Neural progenitor cell (in vitro differentiated cells): ENCODE data around the gene AIP. TPM values are rescaled to one million over a fixed set of nuclear protein-coding genes. Genes with fewer than 3 reads are reported as not detected.

Experiments
- DNase-seq: peaks from one replicate; pipeline ENCODE4 v3.0.0-alpha.2; 2016; ENCODE audit warnings: low spot score
- H2AFZ ChIP-seq: fragments of 200-600 bp; sonication (generic); replicated peaks from 2 replicates; pipeline ENCODE4 v1.6.1; 2016; ENCODE audit warnings: antibody characterized with exemption
- H3F3A ChIP-seq: fragments of 200-600 bp; sonication (generic); 2 replicates; pipeline ENCODE4 v1.6.1; 2016; ENCODE audit warnings: antibody characterized with exemption, low read depth
- H3K27ac ChIP-seq: fragments of 200-600 bp; sonication (generic); 2 replicates; pipeline ENCODE4 v1.5.1; 2016; ENCODE audit warnings: mild to moderate bottlenecking
- H3K27me3 ChIP-seq: fragments of 200-600 bp; sonication (generic); 2 replicates; pipeline ENCODE4 v1.6.1; 2016; ENCODE audit warnings: mild to moderate bottlenecking, moderate library complexity
- H3K36me3 ChIP-seq: fragments of 200-600 bp; sonication (generic); 2 replicates; pipeline ENCODE4 v1.5.1; 2016
- H3K4me1 ChIP-seq: fragments of 200-600 bp; sonication (generic); 2 replicates; pipeline ENCODE4 v1.6.1; 2016; ENCODE audit warnings: mixed run types
- H3K4me2 ChIP-seq: fragments of 200-600 bp; sonication (generic); 2 replicates; pipeline ENCODE4 v1.6.1; 2016
- H3K4me3 ChIP-seq: fragments of 200-600 bp; sonication (generic); 2 replicates; pipeline ENCODE4 v1.5.1; 2016
- H3K79me2 ChIP-seq: fragments of 200-600 bp; sonication (generic); 2 replicates; pipeline ENCODE4 v1.6.1; 2016; ENCODE audit warnings: low read depth
- H3K9ac ChIP-seq: fragments of 200-600 bp; sonication (generic); 2 replicates; pipeline ENCODE4 v1.6.1; 2016
- H3K9me3 ChIP-seq: fragments of 200-600 bp; sonication (generic); 2 replicates; pipeline ENCODE4 v1.5.1; 2016; ENCODE audit warnings: low read depth
- H4K20me1 ChIP-seq: fragments of 200-600 bp; sonication (generic); 2 replicates; pipeline ENCODE4 v1.6.1; 2016; ENCODE audit warnings: low read depth
- H3K27ac Mint-ChIP-seq: 3 replicates; pipeline ENCODE4 v1.8.0; 2021; ENCODE audit warnings: mixed read lengths
- H3K27me3 Mint-ChIP-seq: 2 replicates; pipeline ENCODE4 v1.8.0; 2022; ENCODE audit warnings: low read depth, mild to moderate bottlenecking, inconsistent platforms, moderate library complexity, mixed read lengths; ENCODE audit not compliant: insufficient read depth
- H3K36me3 Mint-ChIP-seq: 3 replicates; pipeline ENCODE4 v1.8.0; 2021; ENCODE audit warnings: mixed read lengths
- H3K4me1 Mint-ChIP-seq: 3 replicates; pipeline ENCODE4 v1.8.0; 2021; ENCODE audit warnings: mixed read lengths
- H3K4me3 Mint-ChIP-seq: 3 replicates; pipeline ENCODE4 v1.8.0; 2021; ENCODE audit warnings: mild to moderate bottlenecking, moderate library complexity, mixed read lengths
- H3K9me3 Mint-ChIP-seq: 3 replicates; pipeline ENCODE4 v1.8.0; 2020; ENCODE audit warnings: mixed read lengths
- EZH2 ChIP-seq: fragments of 200-600 bp; sonication (generic); IDR thresholded peaks from 2 replicates; pipeline ENCODE4 v1.6.1; 2017; ENCODE audit warnings: antibody characterized with exemption, mild to moderate bottlenecking, moderate library complexity
- EZH2phosphoT487 ChIP-seq: fragments of 200-600 bp; sonication (generic); IDR thresholded peaks from 2 replicates; pipeline ENCODE4 v1.6.1; 2017; ENCODE audit warnings: antibody characterized with exemption
- total RNA-seq: library from RNA; depleted of rRNA; stranded (reverse); fragments of >200 nt; gene quantifications from 2 replicates; pipeline ENCODE4 v1.2.3, GENCODE V29; 2015; ENCODE audit warnings: low replicate concordance
- TF ChIP-seq, protein P1 (sequence below): fragments of 200-600 bp; sonication (generic); IDR thresholded peaks from 2 replicates; pipeline ENCODE4 v1.5.1; 2017; ENCODE audit warnings: antibody characterized with exemption, mild to moderate bottlenecking

Gene AIP
- total RNA-seq, 1 donor from 2014 or later: 20.3 TPM

DNA sequence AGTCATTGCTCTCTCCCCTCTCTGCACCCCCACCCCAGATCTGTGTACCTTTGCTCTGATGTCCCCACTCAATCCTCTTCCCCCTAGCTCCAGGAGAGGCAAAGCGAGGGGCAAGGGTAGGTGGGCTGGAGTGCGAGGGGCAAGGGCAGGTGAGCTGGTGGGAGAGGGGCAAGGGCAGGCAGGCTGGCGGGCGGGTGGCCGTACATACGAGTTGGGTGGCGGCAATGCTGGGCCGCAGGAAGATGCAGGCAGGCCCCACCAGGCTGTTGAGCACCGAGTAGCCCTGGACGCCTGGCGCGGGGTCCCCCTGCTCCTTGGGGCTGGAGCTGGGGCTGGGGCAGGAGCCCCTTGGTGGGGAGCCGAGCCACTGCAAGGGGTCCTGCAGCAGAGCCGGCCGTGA is 39.5 kb downstream of the AIP start:
- H4K20me1 ChIP-seq: no peaks in the 10 kb centered on the region
- H3K9me3 ChIP-seq: no peaks in the 10 kb centered on the region
- H3K36me3 ChIP-seq: no peaks in the 10 kb centered on the region
- TF ChIP-seq EZH2phosphoT487: no peak
- no peak for TF ChIP-seq EZH2
- TF ChIP-seq, protein P1, sequence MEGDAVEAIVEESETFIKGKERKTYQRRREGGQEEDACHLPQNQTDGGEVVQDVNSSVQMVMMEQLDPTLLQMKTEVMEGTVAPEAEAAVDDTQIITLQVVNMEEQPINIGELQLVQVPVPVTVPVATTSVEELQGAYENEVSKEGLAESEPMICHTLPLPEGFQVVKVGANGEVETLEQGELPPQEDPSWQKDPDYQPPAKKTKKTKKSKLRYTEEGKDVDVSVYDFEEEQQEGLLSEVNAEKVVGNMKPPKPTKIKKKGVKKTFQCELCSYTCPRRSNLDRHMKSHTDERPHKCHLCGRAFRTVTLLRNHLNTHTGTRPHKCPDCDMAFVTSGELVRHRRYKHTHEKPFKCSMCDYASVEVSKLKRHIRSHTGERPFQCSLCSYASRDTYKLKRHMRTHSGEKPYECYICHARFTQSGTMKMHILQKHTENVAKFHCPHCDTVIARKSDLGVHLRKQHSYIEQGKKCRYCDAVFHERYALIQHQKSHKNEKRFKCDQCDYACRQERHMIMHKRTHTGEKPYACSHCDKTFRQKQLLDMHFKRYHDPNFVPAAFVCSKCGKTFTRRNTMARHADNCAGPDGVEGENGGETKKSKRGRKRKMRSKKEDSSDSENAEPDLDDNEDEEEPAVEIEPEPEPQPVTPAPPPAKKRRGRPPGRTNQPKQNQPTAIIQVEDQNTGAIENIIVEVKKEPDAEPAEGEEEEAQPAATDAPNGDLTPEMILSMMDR: no peak
- Mint-ChIP-seq H3K4me1 (peaks cover 11% of the 10 kb centered on the region), H3K9me3 (peaks cover 5% of the 10 kb centered on the region), H3K27ac (no peak overlapping the region), H3K4me3 (no peak overlapping the region), H3K36me3 (no peaks in the 10 kb centered on the region), H3K27me3 (peaks cover 10% of the 10 kb centered on the region)
- no peak overlapping the region for H3K27ac ChIP-seq
- no peak overlapping the region for H3K4me2 ChIP-seq
- H3F3A ChIP-seq: no peaks in the 10 kb centered on the region
- H3K4me1 ChIP-seq: no peaks in the 10 kb centered on the region
- no peak overlapping the region for H3K9ac ChIP-seq
- no peaks in the 10 kb centered on the region for H3K27me3 ChIP-seq
- H3K79me2 ChIP-seq: no peaks in the 10 kb centered on the region
- H2AFZ ChIP-seq: no peak overlapping the region
- no peak for DNase-seq
- H3K4me3 ChIP-seq: no peak overlapping the region

DNA sequence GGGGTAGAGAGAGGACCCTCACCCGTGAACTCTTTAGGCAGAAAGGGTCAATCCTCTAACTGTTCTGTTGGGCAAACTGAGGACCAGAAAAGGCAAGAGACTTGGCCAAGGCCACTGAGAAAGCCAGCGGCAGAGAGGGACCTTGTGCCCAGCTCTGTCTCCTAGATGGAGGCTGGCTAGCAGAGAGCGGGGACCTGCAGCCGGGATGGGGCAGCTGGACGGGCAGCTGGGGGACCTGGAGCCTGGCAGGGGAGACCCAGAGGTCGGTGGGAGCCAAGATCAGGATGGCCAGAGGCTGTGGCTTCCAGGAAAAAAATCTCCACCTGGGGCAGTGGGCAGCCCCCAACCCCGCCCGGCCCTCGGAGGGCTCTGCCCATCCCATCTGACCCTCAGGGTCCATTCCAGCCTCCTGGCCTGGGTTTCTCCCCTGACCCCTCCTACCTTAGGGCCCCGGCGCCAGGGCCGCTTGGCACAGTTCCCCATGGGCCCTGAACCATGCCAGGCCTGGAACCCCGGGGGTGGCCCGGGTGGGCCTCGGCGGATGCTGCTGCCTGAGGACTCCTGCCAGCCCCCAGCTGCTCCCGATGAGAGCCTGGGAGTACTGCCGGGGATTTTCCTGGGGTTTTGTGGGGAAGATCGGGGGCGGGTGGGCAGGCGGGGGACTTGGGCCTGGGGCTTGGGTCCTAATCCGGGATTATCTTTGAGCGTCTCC is 40.2 kb downstream of the AIP start, which contains the start of gene CABP2:
Gene CABP2 (minus strand): TSS at position 603 of the 712 bp plus-strand sequence. CDS start 120 bp downstream, at position 483.
- TF ChIP-seq EZH2phosphoT487: no peak
- TF ChIP-seq, protein P1: no peak
- TF ChIP-seq EZH2: no peak
- Mint-ChIP-seq H3K9me3 (peaks cover 8% of the 10 kb centered on the region), H3K27ac (no peak within 1 kb of the TSS), H3K4me3 (no peak within 1 kb of the TSS), H3K4me1 (peaks cover 11% of the 10 kb centered on the region), H3K27me3 (peaks cover 12% of the 10 kb centered on the region), H3K36me3 (no peaks in the 10 kb centered on the region)
- H3K9ac ChIP-seq: no peak within 1 kb of the TSS
- H3K9me3 ChIP-seq: no peaks in the 10 kb centered on the region
- no peak within 1 kb of the TSS for H3K4me3 ChIP-seq
- H3K27me3 ChIP-seq: no peaks in the 10 kb centered on the region
- no peaks in the 10 kb centered on the region for H4K20me1 ChIP-seq
- no peak within 1 kb of the TSS for H3K4me2 ChIP-seq
- peak; percentile 17 for DNase-seq
- no peaks in the 10 kb centered on the region for H3K79me2 ChIP-seq
- no peak within 1 kb of the TSS for H3K27ac ChIP-seq
- H3K36me3 ChIP-seq: no peaks in the 10 kb centered on the region
- no peak within 1 kb of the TSS for H2AFZ ChIP-seq
- H3F3A ChIP-seq: no peaks in the 10 kb centered on the region
- no peaks in the 10 kb centered on the region for H3K4me1 ChIP-seq

DNA sequence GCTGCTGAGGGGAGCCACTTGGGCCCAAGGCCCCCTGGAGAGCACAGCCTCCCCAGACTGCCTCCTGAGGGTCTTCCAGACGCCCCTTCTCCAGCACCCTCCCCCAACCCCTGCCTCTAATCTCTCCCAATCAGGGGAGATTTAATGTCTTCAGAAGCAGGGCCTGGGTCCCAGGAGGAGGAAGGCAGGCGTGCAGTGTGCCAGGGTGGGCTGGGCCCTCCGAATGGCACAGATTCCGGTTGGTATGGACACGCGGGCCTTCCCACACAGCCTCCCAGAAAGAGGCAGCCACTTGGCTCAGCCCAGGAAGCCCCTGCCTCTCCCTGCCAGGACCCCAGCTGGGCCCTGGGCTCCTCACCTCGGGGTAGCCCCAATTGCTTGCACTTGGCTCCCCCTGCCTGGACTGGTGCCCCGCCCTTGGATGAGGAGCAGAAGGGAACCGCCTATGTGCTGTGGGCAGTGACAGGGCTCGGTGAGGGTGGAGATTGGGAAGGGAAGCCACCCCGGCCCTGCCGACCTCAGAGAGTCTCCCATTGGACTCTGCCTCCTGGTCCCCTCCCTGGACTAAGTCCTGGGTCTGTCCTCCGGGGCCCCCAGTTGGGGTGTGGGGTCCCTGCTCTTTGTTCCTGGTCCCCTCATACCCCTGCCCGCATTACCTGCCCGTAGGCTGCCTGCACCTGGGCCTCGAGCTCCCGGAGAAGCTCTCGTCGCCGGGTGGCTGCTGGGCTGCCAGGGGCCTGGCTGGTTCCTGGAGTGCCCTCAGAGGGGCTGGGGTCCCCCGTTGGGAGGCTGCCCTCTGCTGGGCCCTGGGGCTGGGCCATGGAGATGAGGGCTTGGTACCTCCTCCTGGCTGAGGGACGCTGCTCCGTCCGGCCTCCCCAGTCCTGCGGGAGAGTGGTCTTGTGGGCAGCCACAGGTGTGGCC is 41.0 kb downstream of the AIP start:
- no peak overlapping the region for H3K4me3 Mint-ChIP-seq
- H3K9me3 Mint-ChIP-seq: peaks cover 8% of the 10 kb centered on the region
- Histone ChIP-seq H3K27me3 (no peaks in the 10 kb centered on the region), H3K4me1 (no peaks in the 10 kb centered on the region), H3F3A (no peaks in the 10 kb centered on the region), H3K79me2 (no peaks in the 10 kb centered on the region), H3K27ac (no peak overlapping the region), H4K20me1 (no peaks in the 10 kb centered on the region), H3K4me2 (no peak overlapping the region), H3K4me3 (no peak overlapping the region), H3K9ac (no peak overlapping the region), H2AFZ (no peak overlapping the region), H3K36me3 (no peaks in the 10 kb centered on the region), H3K9me3 (no peaks in the 10 kb centered on the region)
- DNase-seq: no peak
- no peaks in the 10 kb centered on the region for H3K36me3 Mint-ChIP-seq
- H3K27ac Mint-ChIP-seq: peak overlapping the region; percentile 64
- H3K27me3 Mint-ChIP-seq: peaks cover 11% of the 10 kb centered on the region
- peaks cover 11% of the 10 kb centered on the region for H3K4me1 Mint-ChIP-seq
- TF ChIP-seq EZH2 (no peak), EZH2phosphoT487 (no peak)
- TF ChIP-seq, protein P1: no peak
